ENCODE data around the gene HK1.

The HK1 gene

GRCh38 chr10:69352569-69353264 lies 74.4 kb downstream of the HK1 start:
- DNase-seq = no peak

- DNase-seq = no peak
Observed at GRCh38 chr10:69353977-69354635, 75.8 kb downstream of the HK1 start.

GRCh38 chr10:69356187-69356586 lies 77.9 kb downstream of the HK1 start:
- DNase-seq = no peak

GRCh38 chr10:69358148-69358795 lies 80.0 kb downstream of the HK1 start:
- no peak for DNase-seq

GRCh38 chr10:69359148-69359547 lies 80.9 kb downstream of the HK1 start:
- DNase-seq = no peak

- no peak for DNase-seq
Observed at GRCh38 chr10:69359594-69359993, 81.3 kb downstream of the HK1 start.

GRCh38 chr10:69360485-69361302 lies 82.4 kb downstream of the HK1 start:
- DNase-seq = no peak

GRCh38 chr10:69361303-69361614 lies 83.0 kb downstream of the HK1 start:
- no peak for DNase-seq

- DNase-seq = no peak
Observed at GRCh38 chr10:69362471-69362954, 84.2 kb downstream of the HK1 start.

GRCh38 chr10:69363666-69364065 lies 85.4 kb downstream of the HK1 start:
- DNase-seq = no peak

- no peak for DNase-seq
Observed at GRCh38 chr10:69364232-69364940, 86.1 kb downstream of the HK1 start.

- no peak for DNase-seq
Observed at GRCh38 chr10:69366738-69367137, 88.4 kb downstream of the HK1 start.

- no peak for DNase-seq
Observed at GRCh38 chr10:69367469-69367868, 89.2 kb downstream of the HK1 start.

- no peak for DNase-seq
Observed at GRCh38 chr10:69372126-69372980, 94.1 kb downstream of the HK1 start.

GRCh38 chr10:69374242-69374641 lies 95.9 kb downstream of the HK1 start:
- DNase-seq = no peak

- DNase-seq = no peak
Observed at GRCh38 chr10:69374931-69375306, 96.6 kb downstream of the HK1 start.

- DNase-seq = no peak
Observed at GRCh38 chr10:69375307-69376151, 97.2 kb downstream of the HK1 start.

GRCh38 chr10:69376662-69377061 lies 98.4 kb downstream of the HK1 start:
- no peak for DNase-seq

GRCh38 chr10:69377191-69377590 lies 98.9 kb downstream of the HK1 start:
- DNase-seq = no peak

GRCh38 chr10:69377933-69378332 lies 99.6 kb downstream of the HK1 start:
- DNase-seq = no peak

- DNase-seq = no peak
Observed at GRCh38 chr10:69379800-69380199, 101.5 kb downstream of the HK1 start.
